GM12878 (cell line): ENCODE results near the gene SPSB2. TPM values are rescaled to one million over a fixed set of nuclear protein-coding genes. Genes with fewer than 3 reads are reported as not detected.
"Not testable (repeated sequence)": the region's sequence is repeated elsewhere in the genome, so short reads cannot be mapped to it uniquely, and the experiment has no call there.

Source experiments
- ATAC-seq: fragments of 200-7000 bp; cut with Tn5 transposase; 3 replicates; pipeline ENCODE4 v1.9.1; 2020; ENCODE audit warnings: mild to moderate bottlenecking, moderate library complexity
- BruUV-seq: library from RNA; stranded (reverse); fragments of 400-500 nt; replicated peaks from 2 replicates; lab custom pipeline; 2021; lab: Mats Ljungman, UMichigan
- CTCF ChIA-PET: fragments of 300-600 bp; sonication (Branson Sonifier 250); formaldehyde crosslinking; extraction: SDS; loops from one replicate; lab custom pipeline; 2021; ENCODE audit warnings: inconsistent platforms; lab: Yijun Ruan, JAX
- POLR2A ChIA-PET: fragments of 350-600 bp; formaldehyde crosslinking; extraction: SDS; loops from one replicate; lab custom pipeline; 2021; ENCODE audit warnings: inconsistent platforms; lab: Charles Lee
- RAD21 ChIA-PET: fragments of 300-600 bp; sonication (Branson Sonifier 250); formaldehyde crosslinking; loops from one replicate; lab custom pipeline; 2023; ENCODE audit warnings: antibody characterized with exemption; ENCODE audit not compliant: unreplicated experiment; lab: Charles Lee
- SMC1A ChIA-PET: fragments of 300-600 bp; sonication (Branson Sonifier 250); formaldehyde crosslinking; loops from one replicate; lab custom pipeline; 2023; ENCODE audit not compliant: unreplicated experiment, uncharacterized antibody; lab: Charles Lee
- DNase-seq: peaks from one replicate; pipeline ENCODE4 v3.0.0-alpha.2; 2011; ENCODE audit warnings: low read depth, low spot score
- FAIRE-seq: peaks from 3 replicates; lab custom pipeline; 2011; peaks lifted over from hg19 to GRCh38; lab: Jason Lieb, UNC
- H2AFZ ChIP-seq: 2 replicates; pipeline ENCODE4 v1.6.0; 2011; ENCODE audit warnings: low read depth, low read length, control low read depth; ENCODE audit not compliant: control insufficient read depth
- H3K27ac ChIP-seq: 2 replicates; pipeline ENCODE4 v1.5.1; 2011; ENCODE audit warnings: control low read depth; ENCODE audit not compliant: control insufficient read depth, insufficient read depth
- H3K27me3 ChIP-seq, 2 experiments: replicated peaks in 1 of 2; 2 replicates each; pipeline versions ENCODE4 v1.6.0 to v1.6.1; 2011; ENCODE audit warnings: low read length in 1 of 2; ENCODE audit not compliant: control insufficient read depth in 2 of 2, insufficient read depth in 2 of 2
- H3K36me3 ChIP-seq, 2 experiments: 2 replicates each; pipeline ENCODE4 v1.5.1; 2011; ENCODE audit warnings: low read length in 1 of 2; ENCODE audit not compliant: control insufficient read depth in 2 of 2, insufficient read depth in 2 of 2
- H3K4me1 ChIP-seq: 2 replicates; pipeline ENCODE4 v1.6.1; 2011; ENCODE audit warnings: mild to moderate bottlenecking, low read length, moderate library complexity, mixed read lengths; ENCODE audit not compliant: control insufficient read depth, insufficient read depth
- H3K4me2 ChIP-seq: 2 replicates; pipeline ENCODE4 v1.6.0; 2011; ENCODE audit warnings: control low read depth; ENCODE audit not compliant: control insufficient read depth, insufficient read depth
- H3K4me3 ChIP-seq: fragments of 200-600 bp; sonication (generic); 2 replicates; pipeline ENCODE4 v1.5.1; 2016
- H3K79me2 ChIP-seq: 2 replicates; pipeline ENCODE4 v1.6.0; 2011; ENCODE audit warnings: low read length; ENCODE audit not compliant: control insufficient read depth, insufficient read depth
- H3K9ac ChIP-seq: 2 replicates; pipeline ENCODE4 v1.8.0; 2011; ENCODE audit warnings: low read length, control low read depth, mixed read lengths; ENCODE audit not compliant: control insufficient read depth, insufficient read depth
- H3K9me3 ChIP-seq: replicated peaks from 3 replicates; pipeline ENCODE4 v1.5.1; 2011; ENCODE audit warnings: mild to moderate bottlenecking, low read length; ENCODE audit not compliant: control insufficient read depth, insufficient read depth
- H4K20me1 ChIP-seq: 2 replicates; pipeline ENCODE4 v1.6.0; 2011; ENCODE audit not compliant: control insufficient read depth, insufficient read depth
- BACH1 ChIP-seq: fragments of 450-650 bp; IDR thresholded peaks from 2 replicates; pipeline ENCODE4 v1.6.1; 2017; ENCODE audit warnings: mild to moderate bottlenecking, borderline replicate concordance
- BRCA1 ChIP-seq: IDR thresholded peaks from 2 replicates; pipeline ENCODE4 v1.6.1; 2011; ENCODE audit warnings: low read depth, low read length, improper control_type of control experiment
- EGR1 ChIP-seq, 2 experiments: IDR thresholded peaks; 1 replicate in 1 of 2; 2 replicates in 1 of 2; pipeline ENCODE4 v1.6.1; 2011 to 2012; ENCODE audit warnings: low read depth in 2 of 2, low read length in 2 of 2, borderline replicate concordance in 1 of 2, mild to moderate bottlenecking in 1 of 2, moderate library complexity in 1 of 2
- ETV6 ChIP-seq, 2 experiments: fragments of 450-650 bp in 1 of 2; IDR thresholded peaks in 1 of 2; conservative IDR thresholded peaks in 1 of 2; 2 replicates each; pipeline ENCODE4 v1.6.1; 2014; ENCODE audit warnings: antibody characterized with exemption in 1 of 2, borderline replicate concordance in 1 of 2, low read depth in 1 of 2, mild to moderate bottlenecking in 1 of 2, moderate library complexity in 1 of 2
- GABPA ChIP-seq: IDR thresholded peaks from 2 replicates; pipeline ENCODE4 v1.6.1; 2014; ENCODE audit warnings: antibody characterized with exemption, low read depth, mild to moderate bottlenecking, inconsistent platforms
- PKNOX1 ChIP-seq: fragments of 450-650 bp; IDR thresholded peaks from 2 replicates; pipeline ENCODE4 v1.6.1; 2016; ENCODE audit warnings: mild to moderate bottlenecking
- POU2F2 ChIP-seq: IDR thresholded peaks from 3 replicates; pipeline ENCODE4 v1.6.1; 2011; ENCODE audit warnings: low read depth, mild to moderate bottlenecking, low read length, borderline replicate concordance
- TCF3 ChIP-seq: IDR thresholded peaks from 2 replicates; pipeline ENCODE4 v1.6.1; 2012; ENCODE audit warnings: low read depth, mild to moderate bottlenecking, low read length, borderline replicate concordance; ENCODE audit not compliant: insufficient read depth
- USF2 ChIP-seq: IDR thresholded peaks from 2 replicates; pipeline ENCODE4 v1.6.1; 2011; ENCODE audit warnings: low read depth, low read length, improper control_type of control experiment, borderline replicate concordance
- ZNF384 ChIP-seq: IDR thresholded peaks from 2 replicates; pipeline ENCODE4 v1.6.1; 2012; ENCODE audit warnings: low read depth, mild to moderate bottlenecking, low read length, improper control_type of control experiment, borderline replicate concordance
- WGBS: methylation state at CpG from one replicate; pipeline ENCODE4 v1.1.6; 2016; ENCODE audit warnings: low lambda C conversion rate; ENCODE audit not compliant: insufficient replicate concordance, insufficient coverage; ENCODE audit errors: missing lambda C conversion rate; 5-methylcytosine and 5-hydroxymethylcytosine counted together
- in situ Hi-C: fragments of 300-500 bp; cut with MboI; formaldehyde crosslinking; loops from 9 replicates; pipeline ENCODE4 v1.14.3; 2018; ENCODE audit warnings: mixed read lengths
- intact Hi-C: fragments of 100-400 bp; cut with micrococcal nuclease; formaldehyde crosslinking; loops from one replicate; pipeline ENCODE4 v1.14.2; 2022; ENCODE audit not compliant: unreplicated experiment
- polyA plus RNA-seq, 11 experiments: library from polyadenylated mRNA; depleted of rRNA in 4 of 11; unstranded in 6 of 11; stranded (reverse) in 5 of 11; fragments of >200 nt; fragmentation: Nextera tagmentation in 4 of 11; fragmentation: Illumina TruSeq in 1 of 11; extraction: Ambion mirVana in 4 of 11; extraction: Trizol in 1 of 11; gene quantifications; 1 replicate in 1 of 11; 2 replicates in 10 of 11; pipeline versions ENCODE4 v1.2.1 to v1.2.3, GENCODE V29; 2011 to 2016; ENCODE audit warnings: inconsistent platforms in 2 of 11, missing spikeins in 2 of 11, low read depth in 1 of 11
- total RNA-seq, 4 experiments: library from RNA; depleted of rRNA in 3 of 4; stranded (reverse); fragments of >200 nt in 3 of 4; fragmentation: Illumina TruSeq in 1 of 4; extraction: Trizol in 1 of 4; gene quantifications; 2 replicates each; pipeline versions ENCODE4 v1.2.1 to v1.2.3, GENCODE V29; 2013 to 2021

The SPSB2 gene
- total and polyA plus RNA-seq, 10 of the 15 experiments (the other 5 are each of a cell fraction or from before 2014, with no cell fraction given), result 0.08 to 5.6 (median 2.7) TPM

GRCh38 chr12:6887460-6887859 is 14.4 kb upstream of the SPSB2 start (continued):
- TF ChIP-seq BRCA1 (no peak), PKNOX1 (no peak), ETV6 (conservative IDR thresholded peaks at IDR 0.05 in 1 of 2, IDR thresholded peaks at IDR 0.05 in 1 of 2; ENCODE audit: borderline replicate concordance in 1 of 2, low read depth in 1 of 2) (no peak), TCF3 (no peak), POU2F2 (no peak), GABPA (no peak), USF2 (no peak), BACH1 (no peak), ZNF384 (no peak), EGR1 (IDR thresholded peaks at IDR 0.05; ENCODE audit: borderline replicate concordance in 1 of 2, low read depth in 2 of 2, low read length in 2 of 2) (no peak)
- TF ChIP-seq, all 136 proteins: peak for 0

GRCh38 chr12:6886206-6886999 is 13.3 kb upstream of the SPSB2 start:
- H3K27ac ChIP-seq, H3K79me2 ChIP-seq, H3K4me2 ChIP-seq, H3K4me1 ChIP-seq, H3K27me3 ChIP-seq, H3K9me3 ChIP-seq, H4K20me1 ChIP-seq, SMC1A ChIA-PET, H3K9ac ChIP-seq, H3K4me3 ChIP-seq, BruUV-seq, intact Hi-C loops, ATAC-seq, FAIRE-seq, H2AFZ ChIP-seq, DNase-seq, H3K36me3 ChIP-seq, in situ Hi-C loops: not testable (repeated sequence)
- ChIA-PET POLR2A (interaction anchor here (1.4 to 1.5 kb wide), 2 partner anchors 13 to 15 kb away, joined by 3 to 4 read pairs; partner anchors contain the start of gene SPSB2), RAD21 (interaction anchor here (1.4 kb wide), 1 partner anchor 14 kb away, joined by 4 read pairs; the partner anchor contains the start of gene SPSB2), CTCF (interaction anchor here (1.8 kb wide), 1 partner anchor 14 kb away, joined by 8 read pairs; the partner anchor contains the start of gene SPSB2)
- WGBS, result 77% methylated on average over 12 of the region's 15 CpGs
